Right cardiac atrium (tissue), 5 donors: ENCODE data around the gene NAPA. TPM values are rescaled to one million over a fixed set of nuclear protein-coding genes. Genes with fewer than 3 reads are reported as not detected.

ENCODE experiments used
- ATAC-seq, 2 donors: fragments of 200-7000 bp; cut with Tn5 transposase; one replicate each; pipeline versions ENCODE4 v1.8.0 to v1.9.1; 2020; ENCODE audit warnings: moderate library complexity in 2 of 2, mild to moderate bottlenecking in 1 of 2
- DNase-seq, 3 donors: peaks; one replicate each; pipeline ENCODE4 v3.0.0-alpha.2; 2020
- H3K27ac ChIP-seq: one replicate; pipeline ENCODE4 v1.5.1; 2013; ENCODE audit warnings: mild to moderate bottlenecking, low read length, control low read depth, moderate library complexity
- H3K27me3 ChIP-seq: one replicate; pipeline ENCODE4 v1.6.1; 2013; ENCODE audit not compliant: control insufficient read depth, insufficient read depth
- H3K4me1 ChIP-seq: one replicate; pipeline ENCODE4 v1.6.1; 2013; ENCODE audit warnings: low read length; ENCODE audit not compliant: control insufficient read depth, insufficient read depth
- H3K4me3 ChIP-seq: one replicate; pipeline ENCODE4 v1.5.1; 2013; ENCODE audit warnings: low read length, control low read depth
- H3K9me3 ChIP-seq: one replicate; pipeline ENCODE4 v1.6.1; 2013; ENCODE audit warnings: low read length; ENCODE audit not compliant: control insufficient read depth
- WGBS: extraction: QIAGEN DNeasy Blood & Tissue Kit; methylation state at CpG from one replicate; pipeline ENCODE4 v1.1.7; 2013; 5-methylcytosine and 5-hydroxymethylcytosine counted together
- intact Hi-C, 4 donors: fragments of 100-400 bp; cut with DNase I; formaldehyde crosslinking; loops; one replicate each; pipeline versions ENCODE4 v1.11.0 to v1.14.0; 2022 to 2023
- long read RNA-seq, 4 donors: library from polyadenylated mRNA; unstranded; transcript quantifications; one replicate each; pipeline ENCODE4 v2.0.0, GENCODE V29; 2020 to 2021
- polyA plus RNA-seq: library from polyadenylated mRNA; stranded (reverse); fragments of 200-250 nt; gene quantifications from one replicate; pipeline ENCODE4 v1.2.3, GENCODE V29; 2013
- total RNA-seq, 4 donors: library from RNA; stranded (reverse); fragmentation: NEBNext Ultra II Directional; extraction: Animal tissue kit (Norgen Biotek cat#: 25700); gene quantifications; one replicate each; pipeline ENCODE4 v1.2.1, GENCODE V29; 2021
- donor health status: healthy with polysubstance abuse.
- donor health status: DM: no; HTN: yes; CAD: no.
- donor health status: DM: no; HTN: no; CAD: no.
- donor health status: DM: no; HTN: yes; CAD: no; lungs with severe emphysema.
- donor health status: DM: yes; HTN: yes; CAD: no.

The NAPA gene
- total RNA-seq: 100 to 1,000 TPM in 3 of 4 donors, 10 to 100 TPM in 1; 91.7 to 111 (median 105) TPM
- polyA plus RNA-seq: 102 TPM
- long read RNA-seq, donor 1, transcript NAPA-201 (11 exons, 1,839 nt): major isoform, 222 of 251 reads
- long read RNA-seq, donor 1, partial matches to known transcripts: 5 of 251 reads
- long read RNA-seq, donor 1, other reads (novel, unspliced or antisense): 18 of 251 reads
- long read RNA-seq, donor 2, transcript NAPA-201 (11 exons, 1,839 nt): major isoform, 84 of 96 reads
- long read RNA-seq, donor 2, partial matches to known transcripts: 3 of 96 reads
- long read RNA-seq, donor 2, other reads (novel, unspliced or antisense): 8 of 96 reads
- long read RNA-seq, donor 3, transcript NAPA-201 (11 exons, 1,839 nt): major isoform, 408 of 462 reads
- long read RNA-seq, donor 3, transcript NAPA-205 (9 exons, 1,417 nt): minor isoform, 14 of 462 reads
- long read RNA-seq, donor 3, partial matches to known transcripts: 4 of 462 reads
- long read RNA-seq, donor 3, other reads (novel, unspliced or antisense): 34 of 462 reads
- long read RNA-seq, donor 4, transcript NAPA-201 (11 exons, 1,839 nt): major isoform, 99 of 116 reads
- long read RNA-seq, donor 4, partial matches to known transcripts: 5 of 116 reads
- long read RNA-seq, donor 4, other reads (novel, unspliced or antisense): 9 of 116 reads

- H3K27ac ChIP-seq: peak within 1 kb of the TSS; percentile 78
- WGBS: under 1% methylated on average over 78 of the region's 78 CpGs
- peak; percentile 100 for DNase-seq
- H3K4me1 ChIP-seq: peaks cover 30% of the 10 kb centered on the region
- H3K27me3 ChIP-seq: no peaks in the 10 kb centered on the region
- no peaks in the 10 kb centered on the region for H3K9me3 ChIP-seq
- intact Hi-C loops: loop anchor here in 3 of 4 donors (10.0 kb wide), 2 partner anchors 80 to 90 kb away; partner anchors contain the start of gene BICRA (in 2 of the 3)
- peak; percentile 98 for ATAC-seq
- H3K4me3 ChIP-seq: peak within 1 kb of the TSS; percentile 47
These were observed at the start of gene NAPA for GRCh38 chr19:47514869-47515588. NAPA (minus strand) TSS chr19:47515063; CDS start chr19:47514940, 123 bp downstream.

GRCh38 chr19:47564081-47564480, 49.2 kb upstream of the NAPA start:
- intact Hi-C loops: no loop called here
- WGBS: 86% methylated on average over 3 of the region's 3 CpGs
- DNase-seq (no peak), ATAC-seq (peak in 1 of 2 donors; percentile 38)
- Histone ChIP-seq H3K27me3 (no peaks in the 10 kb centered on the region), H3K27ac (no peak overlapping the region), H3K9me3 (no peaks in the 10 kb centered on the region), H3K4me1 (no peaks in the 10 kb centered on the region), H3K4me3 (no peak overlapping the region)

- ATAC-seq: no peak
- no peaks in the 10 kb centered on the region for H3K4me1 ChIP-seq
- intact Hi-C loops: no loop called here
- WGBS: 94% methylated on average over 7 of the region's 7 CpGs
- H3K27me3 ChIP-seq: no peaks in the 10 kb centered on the region
- no peak overlapping the region for H3K27ac ChIP-seq
- no peaks in the 10 kb centered on the region for H3K9me3 ChIP-seq
- no peak for DNase-seq
- H3K4me3 ChIP-seq: no peak overlapping the region
These were observed 46.7 kb upstream of the NAPA start for GRCh38 chr19:47561440-47562057.

- Histone ChIP-seq H3K9me3 (no peaks in the 10 kb centered on the region), H3K4me1 (no peaks in the 10 kb centered on the region), H3K27me3 (no peaks in the 10 kb centered on the region), H3K4me3 (no peak overlapping the region), H3K27ac (no peak overlapping the region)
- WGBS: 95% methylated on average over 2 of the region's 2 CpGs
- intact Hi-C loops: no loop called here
- ATAC-seq (no peak), DNase-seq (no peak)
These were observed 46.1 kb upstream of the NAPA start for GRCh38 chr19:47560999-47561398.

GRCh38 chr19:47550129-47550528, 35.3 kb upstream of the NAPA start:
- ATAC-seq (no peak), DNase-seq (no peak)
- no peaks in the 10 kb centered on the region for H3K4me1 ChIP-seq
- H3K27ac ChIP-seq: no peak overlapping the region
- H3K4me3 ChIP-seq: no peak overlapping the region
- H3K9me3 ChIP-seq: no peaks in the 10 kb centered on the region
- intact Hi-C loops: no loop called here
- WGBS: 86% methylated on average over 4 of the region's 4 CpGs
- H3K27me3 ChIP-seq: no peaks in the 10 kb centered on the region

GRCh38 chr19:47549261-47549862, 34.5 kb upstream of the NAPA start:
- Histone ChIP-seq H3K27ac (no peak overlapping the region), H3K4me3 (no peak overlapping the region), H3K4me1 (no peaks in the 10 kb centered on the region), H3K27me3 (no peaks in the 10 kb centered on the region), H3K9me3 (no peaks in the 10 kb centered on the region)
- DNase-seq: no peak
- WGBS: 85% methylated on average over 13 of the region's 13 CpGs
- no peak for ATAC-seq
- intact Hi-C loops: no loop called here

GRCh38 chr19:47547199-47547598, 32.3 kb upstream of the NAPA start:
- intact Hi-C loops: no loop called here
- ATAC-seq: no peak
- Histone ChIP-seq H3K9me3 (no peaks in the 10 kb centered on the region), H3K4me3 (no peak overlapping the region), H3K4me1 (no peaks in the 10 kb centered on the region), H3K27me3 (no peaks in the 10 kb centered on the region), H3K27ac (no peak overlapping the region)
- 74% methylated on average over 2 of the region's 2 CpGs for WGBS
- DNase-seq: no peak

GRCh38 chr19:47545061-47545948, 30.4 kb upstream of the NAPA start:
- no peaks in the 10 kb centered on the region for H3K9me3 ChIP-seq
- DNase-seq: peak in 1 of 3 donors; percentile 52
- no peak overlapping the region for H3K27ac ChIP-seq
- peak overlapping the region; percentile 4 for H3K4me3 ChIP-seq
- H3K4me1 ChIP-seq: no peaks in the 10 kb centered on the region
- H3K27me3 ChIP-seq: no peaks in the 10 kb centered on the region
- intact Hi-C loops: no loop called here
- ATAC-seq: peak; percentile 50 to 56
- WGBS: 20% methylated on average over 75 of the region's 75 CpGs

- intact Hi-C loops: no loop called here
- H3K4me3 ChIP-seq: no peak overlapping the region
- H3K4me1 ChIP-seq: no peaks in the 10 kb centered on the region
- H3K27me3 ChIP-seq: no peaks in the 10 kb centered on the region
- ATAC-seq: no peak
- DNase-seq: no peak
- no peaks in the 10 kb centered on the region for H3K9me3 ChIP-seq
- 91% methylated on average over 22 of the region's 22 CpGs for WGBS
- H3K27ac ChIP-seq: no peak overlapping the region
These were observed 29.6 kb upstream of the NAPA start for GRCh38 chr19:47544476-47544875.

GRCh38 chr19:47544075-47544474, 29.2 kb upstream of the NAPA start:
- no peak overlapping the region for H3K27ac ChIP-seq
- intact Hi-C loops: no loop called here
- DNase-seq (no peak), ATAC-seq (no peak)
- H3K4me1 ChIP-seq: no peaks in the 10 kb centered on the region
- 91% methylated on average over 18 of the region's 18 CpGs for WGBS
- H3K27me3 ChIP-seq: no peaks in the 10 kb centered on the region
- H3K4me3 ChIP-seq: no peak overlapping the region
- no peaks in the 10 kb centered on the region for H3K9me3 ChIP-seq
